Mesenchymal stem cell (in vitro differentiated cells and primary cell): ENCODE results near the gene CRACR2A.

Experiments
- DNase-seq: peaks from one replicate; pipeline ENCODE4 v3.0.0-alpha.2; 2013
- H2AFZ ChIP-seq: one replicate; pipeline ENCODE4 v1.6.1; 2013; ENCODE audit warnings: low read depth, mild to moderate bottlenecking, control low read depth, inconsistent platforms, low read length, moderate library complexity
- H2AK5ac ChIP-seq: 2 replicates; pipeline ENCODE4 v1.6.1; 2013; ENCODE audit warnings: low read length, moderate library complexity, mild to moderate bottlenecking, inconsistent platforms; ENCODE audit not compliant: severe bottlenecking
- H2BK120ac ChIP-seq: one replicate; pipeline ENCODE4 v1.6.1; 2013; ENCODE audit warnings: low read depth, mild to moderate bottlenecking, inconsistent platforms, low read length, moderate library complexity
- H2BK12ac ChIP-seq, 2 experiments: one replicate each; pipeline ENCODE4 v1.6.1; 2013; ENCODE audit warnings: inconsistent platforms in 2 of 2, low read length in 2 of 2, mild to moderate bottlenecking in 2 of 2, moderate library complexity in 2 of 2, control low read depth in 1 of 2
- H2BK15ac ChIP-seq: one replicate; pipeline ENCODE4 v1.6.1; 2013; ENCODE audit warnings: mild to moderate bottlenecking, low read depth, inconsistent platforms; ENCODE audit not compliant: poor library complexity, severe bottlenecking
- H2BK5ac ChIP-seq: 2 replicates; pipeline ENCODE4 v1.6.1; 2013; ENCODE audit warnings: low read depth, mild to moderate bottlenecking, low read length, control low read depth, inconsistent platforms; ENCODE audit not compliant: poor library complexity, severe bottlenecking
- H3K14ac ChIP-seq, 2 experiments: one replicate each; pipeline ENCODE4 v1.6.1; 2013; ENCODE audit warnings: inconsistent platforms in 2 of 2, low read length in 2 of 2, control low read depth in 1 of 2, mild to moderate bottlenecking in 1 of 2, moderate library complexity in 1 of 2
- H3K18ac ChIP-seq, 2 experiments: one replicate each; pipeline ENCODE4 v1.6.1; 2013; ENCODE audit warnings: inconsistent platforms in 2 of 2, low read length in 2 of 2, control low read depth in 1 of 2, low read depth in 1 of 2, mild to moderate bottlenecking in 1 of 2
- H3K23ac ChIP-seq, 2 experiments: one replicate each; pipeline ENCODE4 v1.6.1; 2013; ENCODE audit warnings: inconsistent platforms in 2 of 2, low read length in 2 of 2, mild to moderate bottlenecking in 2 of 2, moderate library complexity in 2 of 2, control low read depth in 1 of 2
- H3K27ac ChIP-seq: 2 replicates; pipeline ENCODE4 v1.5.1; 2013; ENCODE audit warnings: mild to moderate bottlenecking, moderate library complexity, low read length, control low read depth, inconsistent platforms; ENCODE audit not compliant: poor library complexity, severe bottlenecking
- H3K27me3 ChIP-seq, 2 experiments: 2 replicates each; pipeline versions ENCODE4 v1.6.1 to v1.7.0; 2013; ENCODE audit warnings: low read length in 2 of 2, mild to moderate bottlenecking in 2 of 2, moderate library complexity in 2 of 2, control low read depth in 1 of 2, inconsistent platforms in 1 of 2; ENCODE audit not compliant: control insufficient read depth in 1 of 2, insufficient read depth in 1 of 2
- H3K36me3 ChIP-seq, 2 experiments: 2 replicates each; pipeline versions ENCODE4 v1.6.1 to v1.7.0; 2013; ENCODE audit warnings: low read length in 2 of 2, control low read depth in 1 of 2, inconsistent platforms in 1 of 2, low read depth in 1 of 2, mild to moderate bottlenecking in 1 of 2; ENCODE audit not compliant: insufficient read depth in 2 of 2, control insufficient read depth in 1 of 2
- H3K4ac ChIP-seq, 2 experiments: one replicate each; pipeline ENCODE4 v1.6.1; 2013; ENCODE audit warnings: inconsistent platforms in 2 of 2, low read length in 2 of 2, mild to moderate bottlenecking in 2 of 2, moderate library complexity in 2 of 2, control low read depth in 1 of 2, low read depth in 1 of 2
- H3K4me1 ChIP-seq: 2 replicates; pipeline ENCODE4 v1.6.1; 2013; ENCODE audit warnings: low read depth, low read length, control low read depth; ENCODE audit not compliant: control insufficient read depth, insufficient read depth
- H3K4me2 ChIP-seq: 2 replicates; pipeline ENCODE4 v1.6.1; 2013; ENCODE audit warnings: low read length, mild to moderate bottlenecking, inconsistent platforms; ENCODE audit not compliant: poor library complexity, severe bottlenecking
- H3K4me3 ChIP-seq, 2 experiments: 2 replicates each; pipeline versions ENCODE4 v1.5.1 to v1.7.0; 2013; ENCODE audit warnings: low read length in 2 of 2, mild to moderate bottlenecking in 2 of 2, control low read depth in 1 of 2, low read depth in 1 of 2; ENCODE audit not compliant: insufficient read depth in 1 of 2
- H3K79me1 ChIP-seq: replicated peaks from 2 replicates; pipeline ENCODE4 v1.6.1; 2013; ENCODE audit warnings: mild to moderate bottlenecking, control low read depth, low read length, inconsistent platforms; ENCODE audit not compliant: poor library complexity, severe bottlenecking
- H3K9ac ChIP-seq: 2 replicates; pipeline ENCODE4 v1.7.0; 2013; ENCODE audit warnings: mild to moderate bottlenecking, low read length, moderate library complexity
- H3K9me3 ChIP-seq: 2 replicates; pipeline ENCODE4 v1.7.0; 2013; ENCODE audit warnings: mild to moderate bottlenecking, low read length; ENCODE audit not compliant: control insufficient read depth
- H4K8ac ChIP-seq: one replicate; pipeline ENCODE4 v1.6.1; 2013; ENCODE audit warnings: inconsistent platforms, mild to moderate bottlenecking, low read length, moderate library complexity
- H4K91ac ChIP-seq: one replicate; pipeline ENCODE4 v1.6.1; 2013; ENCODE audit warnings: mild to moderate bottlenecking, low read length, inconsistent platforms
- WGBS: methylation state at CpG from one replicate; pipeline ENCODE4 v1.1.7; 2013; ENCODE audit warnings: mixed read lengths; 5-methylcytosine and 5-hydroxymethylcytosine counted together

CRACR2A gene

GRCh38 chr12:3662521-3662921 lies 90.4 kb downstream of the CRACR2A start:
- Histone ChIP-seq H3K9me3 (no peaks in the 10 kb centered on the region), H3K4ac (no peak overlapping the region)

DNA sequence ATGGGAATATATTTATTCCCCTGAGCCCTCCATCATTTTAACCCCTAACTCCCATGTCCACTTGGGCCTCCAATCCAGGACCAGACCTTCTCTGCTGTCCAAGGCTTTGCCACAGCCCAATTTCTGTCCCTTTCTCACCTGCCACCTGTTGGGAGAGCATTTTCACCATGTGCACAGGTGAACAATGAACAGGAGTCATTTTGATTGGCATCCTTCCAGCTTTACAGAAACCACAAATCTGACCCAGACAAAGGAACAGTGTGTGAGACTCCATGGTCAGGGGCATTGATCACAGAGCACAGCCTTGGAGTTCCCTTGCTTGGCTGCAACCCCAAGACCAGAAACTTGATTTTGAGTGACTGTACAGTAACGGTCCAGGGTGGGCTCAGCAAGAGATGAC lies 91.9 kb downstream of the CRACR2A start:
- H3K23ac ChIP-seq, result no peak overlapping the region
- DNase-seq, result no peak
- H3K4me3 ChIP-seq, result no peak overlapping the region
- H3K4ac ChIP-seq, result no peak overlapping the region
- H2BK12ac ChIP-seq, result no peak overlapping the region
- no peaks in the 10 kb centered on the region for H3K4me1 ChIP-seq
- H3K36me3 ChIP-seq, result peaks cover 8 to 50% of the 10 kb centered on the region in 2 experiments
- 100% methylated on average over 1 of the region's 1 CpG for WGBS
- H3K79me1 ChIP-seq, result no peaks in the 10 kb centered on the region
- H2AFZ ChIP-seq, result no peak overlapping the region
- no peaks in the 10 kb centered on the region for H3K27me3 ChIP-seq
- H3K9ac ChIP-seq, result no peak overlapping the region
- H3K4me2 ChIP-seq, result no peak overlapping the region
- no peak overlapping the region for H4K91ac ChIP-seq
- H3K9me3 ChIP-seq, result no peaks in the 10 kb centered on the region
- no peak overlapping the region for H2BK120ac ChIP-seq
- no peak overlapping the region for H2BK15ac ChIP-seq
- no peak overlapping the region for H4K8ac ChIP-seq
- H2AK5ac ChIP-seq, result no peak overlapping the region
- no peak overlapping the region for H3K18ac ChIP-seq
- H3K14ac ChIP-seq, result no peak overlapping the region
- no peak overlapping the region for H2BK5ac ChIP-seq
- no peak overlapping the region for H3K27ac ChIP-seq

More at GRCh38 chr12:3662521-3662921, 90.4 kb downstream of the CRACR2A start:
- Histone ChIP-seq H4K91ac (no peak overlapping the region), H2BK120ac (no peak overlapping the region), H3K23ac (no peak overlapping the region), H2AFZ (no peak overlapping the region), H4K8ac (no peak overlapping the region), H3K79me1 (no peaks in the 10 kb centered on the region), H3K36me3 (peaks cover 5 to 46% of the 10 kb centered on the region in 2 experiments), H3K4me2 (no peak overlapping the region), H3K27ac (no peak overlapping the region), H3K9ac (no peak overlapping the region), H3K4me1 (no peaks in the 10 kb centered on the region), H2BK12ac (no peak overlapping the region), H3K4me3 (no peak overlapping the region), H3K14ac (no peak overlapping the region), H3K27me3 (no peaks in the 10 kb centered on the region), H2BK5ac (no peak overlapping the region), H3K18ac (no peak overlapping the region), H2AK5ac (no peak overlapping the region), H2BK15ac (no peak overlapping the region)
- DNase-seq, result peak; percentile 15
- WGBS, result 84% methylated on average over 5 of the region's 5 CpGs

DNA sequence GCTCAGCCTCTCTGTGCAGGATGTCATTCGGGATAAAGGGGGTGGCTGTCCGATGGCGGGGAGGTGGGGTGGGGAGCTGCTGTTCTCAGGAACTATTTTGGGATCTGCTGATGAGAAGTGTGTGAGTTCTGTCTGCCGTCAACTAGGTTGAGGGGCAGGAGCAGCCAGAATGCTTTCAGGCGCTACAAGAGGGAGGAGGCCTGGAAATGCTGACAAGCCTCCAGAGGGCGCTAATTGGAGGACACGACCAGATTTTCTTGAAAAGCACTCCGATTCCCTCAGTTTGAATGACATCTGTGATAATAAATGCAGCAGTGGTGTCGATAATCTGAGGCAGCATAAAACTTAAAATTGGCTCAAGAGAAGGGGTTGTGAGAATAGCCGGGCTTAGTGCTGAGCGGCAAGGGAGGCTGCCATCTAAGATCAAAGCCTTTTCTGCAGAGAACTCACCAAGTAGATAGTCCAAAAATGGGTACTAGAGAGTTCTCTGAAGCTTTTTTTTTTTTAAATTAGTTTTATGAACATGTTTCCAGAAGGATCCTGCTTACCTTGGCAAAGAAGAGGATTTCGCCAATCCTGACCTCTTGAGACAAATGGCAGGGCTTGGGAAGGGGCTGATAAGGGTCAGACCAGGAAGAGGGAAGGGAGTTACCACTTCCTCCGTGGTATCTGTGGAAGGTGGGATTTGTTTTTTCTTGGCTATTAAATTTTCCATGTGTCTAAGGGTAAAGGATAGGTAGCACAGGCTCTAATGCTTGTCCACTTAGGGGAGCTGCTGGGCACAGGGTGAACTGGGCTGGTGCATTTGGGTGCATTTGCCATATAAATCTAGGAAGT lies 94.4 kb downstream of the CRACR2A start:
- WGBS, result 56% methylated on average over 13 of the region's 13 CpGs
- no peak overlapping the region for H2BK12ac ChIP-seq

DNA sequence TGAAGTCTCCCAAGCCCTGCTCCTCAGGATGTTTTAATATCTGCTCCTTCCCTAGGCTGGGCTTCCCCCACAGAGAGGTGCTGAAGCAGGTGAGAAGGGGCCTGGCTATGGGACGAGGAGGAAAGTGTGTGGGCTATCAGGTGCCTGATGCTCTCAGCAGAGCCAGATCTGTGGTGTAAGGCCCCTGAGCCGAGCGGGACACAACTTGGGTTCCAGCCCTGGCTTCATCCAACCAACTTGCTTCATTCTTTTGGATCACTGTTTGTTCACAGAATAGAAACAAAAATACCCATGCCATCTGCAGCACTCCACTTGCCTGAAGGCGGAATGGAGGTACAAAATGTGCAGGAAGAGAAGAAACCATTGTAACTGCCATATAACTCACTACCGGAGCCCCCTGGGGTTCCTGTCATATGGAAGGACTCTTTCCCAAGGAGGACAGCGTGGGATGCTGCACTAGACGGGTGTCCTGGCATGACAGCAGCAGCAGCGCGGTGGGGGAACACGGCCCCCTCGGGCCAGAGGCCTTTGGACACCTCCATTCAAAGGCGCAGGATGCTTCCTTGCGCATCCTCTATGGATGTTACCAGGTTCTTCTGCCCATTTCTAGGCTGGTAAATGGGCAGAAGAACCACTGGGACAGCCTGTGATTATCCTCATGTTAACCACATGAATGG lies 95.8 kb downstream of the CRACR2A start:
- 96% methylated on average over 13 of the region's 13 CpGs for WGBS
- Histone ChIP-seq H3K4me2 (no peak overlapping the region), H2BK5ac (no peak overlapping the region), H2BK120ac (no peak overlapping the region), H3K4ac (no peak overlapping the region), H4K8ac (no peak overlapping the region), H3K27ac (no peak overlapping the region), H2AFZ (no peak overlapping the region), H3K23ac (no peak overlapping the region), H3K27me3 (no peaks in the 10 kb centered on the region), H3K18ac (no peak overlapping the region), H2BK12ac (no peak overlapping the region), H3K9me3 (no peaks in the 10 kb centered on the region), H3K36me3 (peaks cover 8 to 37% of the 10 kb centered on the region in 2 experiments), H2BK15ac (no peak overlapping the region), H3K4me1 (no peaks in the 10 kb centered on the region), H4K91ac (no peak overlapping the region), H3K4me3 (no peak overlapping the region), H2AK5ac (no peak overlapping the region), H3K79me1 (no peaks in the 10 kb centered on the region), H3K14ac (no peak overlapping the region), H3K9ac (no peak overlapping the region)
- DNase-seq, result no peak

More for the DNA sequence above, 94.4 kb downstream of the CRACR2A start:
- no peak overlapping the region for H2AFZ ChIP-seq
- H3K9me3 ChIP-seq, result no peaks in the 10 kb centered on the region
- no peak overlapping the region for H2AK5ac ChIP-seq
- H3K18ac ChIP-seq, result no peak overlapping the region
- H3K23ac ChIP-seq, result no peak overlapping the region
- H4K8ac ChIP-seq, result no peak overlapping the region
- no peaks in the 10 kb centered on the region for H3K27me3 ChIP-seq
- no peak overlapping the region for H2BK5ac ChIP-seq
- H3K9ac ChIP-seq, result no peak overlapping the region
- no peak overlapping the region for H3K14ac ChIP-seq
- H3K4me3 ChIP-seq, result no peak overlapping the region
- peaks cover 8 to 48% of the 10 kb centered on the region in 2 experiments for H3K36me3 ChIP-seq
- H2BK120ac ChIP-seq, result no peak overlapping the region
- no peak overlapping the region for H3K4ac ChIP-seq
- H3K79me1 ChIP-seq, result no peaks in the 10 kb centered on the region
- H3K27ac ChIP-seq, result no peak overlapping the region
- no peak overlapping the region for H4K91ac ChIP-seq
- H2BK15ac ChIP-seq, result no peak overlapping the region
- no peak overlapping the region for H3K4me2 ChIP-seq
- H3K4me1 ChIP-seq, result no peaks in the 10 kb centered on the region
- peak; percentile 14 for DNase-seq
